ENCODE measurements around the gene TARDBP. TPM values are rescaled to one million over a fixed set of nuclear protein-coding genes. Genes with fewer than 3 reads are reported as not detected.
"Not testable (repeated sequence)": the region's sequence is repeated elsewhere in the genome, so short reads cannot be mapped to it uniquely, and the experiment has no call there.

The TARDBP gene
- total RNA-seq, 1 experiment from 2014 or later = 283 TPM

GRCh38 chr1:11000526-11000925, 11.9 kb upstream of the TARDBP start:
- no TSS peak for BruUV-seq (replicated peaks)
- H3K9me3 ChIP-seq (ENCODE audit: low read depth, low read length, poor library complexity, severe bottlenecking) = no peaks in the 10 kb centered on the region
- no peak overlapping the region for H3K4me3 ChIP-seq (ENCODE audit: low read depth, low read length, poor library complexity, severe bottlenecking)
- no peak for DNase-seq (ENCODE audit: low spot score)
- no peak overlapping the region for H3K27ac ChIP-seq (ENCODE audit: low read depth, low read length, poor library complexity, severe bottlenecking)
- no peaks in the 10 kb centered on the region for H3K27me3 ChIP-seq (replicated peaks; ENCODE audit: insufficient read depth, low read depth, low read length, poor library complexity)
- TF ChIP-seq EZH2 (IDR thresholded peaks at IDR 0.05; ENCODE audit: borderline replicate concordance, low read depth, low read length, poor library complexity, severe bottlenecking) (no peak), CTCF (conservative IDR thresholded peaks at IDR 0.05; ENCODE audit: low read depth, low read length) (no peak)
- no peaks in the 10 kb centered on the region for H3K36me3 ChIP-seq (ENCODE audit: insufficient read depth, low read length, poor library complexity, severe bottlenecking)
- intact Hi-C loops (cut with micrococcal nuclease; ENCODE audit: unreplicated experiment) = no loop called here
- CTCF ChIA-PET = no interaction called here
- POLR2A ChIA-PET (ENCODE audit: low non-redundant PET) = no interaction called here
- H3K4me1 ChIP-seq (ENCODE audit: insufficient read depth, low read length, poor library complexity, severe bottlenecking) = no peaks in the 10 kb centered on the region

DNA sequence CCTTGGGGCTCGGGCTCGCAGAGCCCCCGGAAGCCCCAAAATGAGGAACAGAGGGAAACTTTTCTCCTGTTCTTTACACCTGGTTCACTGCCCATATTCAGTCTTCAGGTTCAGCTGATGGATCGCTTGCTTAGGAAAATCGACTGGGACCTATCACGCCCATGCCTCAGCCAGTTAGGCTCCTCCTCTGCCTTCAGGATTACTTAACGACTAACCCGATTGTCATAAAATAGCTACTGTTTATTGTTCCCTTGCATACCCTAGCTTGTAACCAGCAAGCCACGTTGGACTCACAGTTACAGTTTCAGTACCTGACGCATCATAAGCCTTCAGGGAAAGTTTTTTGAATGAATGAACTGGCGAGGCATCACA, 692 bp downstream of the TARDBP start:
- Histone ChIP-seq H3K9me3 (ENCODE audit: low read depth, low read length, poor library complexity, severe bottlenecking) (no peaks in the 10 kb centered on the region), H3K4me1 (ENCODE audit: insufficient read depth, low read length, poor library complexity, severe bottlenecking) (peaks cover 15% of the 10 kb centered on the region), H3K4me3 (ENCODE audit: low read depth, low read length, poor library complexity, severe bottlenecking) (peak overlapping the region; percentile 94), H3K27ac (ENCODE audit: low read depth, low read length, poor library complexity, severe bottlenecking) (peak overlapping the region; percentile 100), H3K36me3 (ENCODE audit: insufficient read depth, low read length, poor library complexity, severe bottlenecking) (peaks cover 44% of the 10 kb centered on the region), H3K27me3 (replicated peaks; ENCODE audit: insufficient read depth, low read depth, low read length, poor library complexity) (no peaks in the 10 kb centered on the region)
- POLR2A ChIA-PET (ENCODE audit: low non-redundant PET) = no interaction called here
- no peak for DNase-seq (ENCODE audit: low spot score)
- no TSS peak for BruUV-seq (replicated peaks)
- TF ChIP-seq EZH2 (IDR thresholded peaks at IDR 0.05; ENCODE audit: borderline replicate concordance, low read depth, low read length, poor library complexity, severe bottlenecking) (no peak), CTCF (conservative IDR thresholded peaks at IDR 0.05; ENCODE audit: low read depth, low read length) (no peak)
- intact Hi-C loops (cut with micrococcal nuclease; ENCODE audit: unreplicated experiment) = no loop called here
- CTCF ChIA-PET = no interaction called here

DNA sequence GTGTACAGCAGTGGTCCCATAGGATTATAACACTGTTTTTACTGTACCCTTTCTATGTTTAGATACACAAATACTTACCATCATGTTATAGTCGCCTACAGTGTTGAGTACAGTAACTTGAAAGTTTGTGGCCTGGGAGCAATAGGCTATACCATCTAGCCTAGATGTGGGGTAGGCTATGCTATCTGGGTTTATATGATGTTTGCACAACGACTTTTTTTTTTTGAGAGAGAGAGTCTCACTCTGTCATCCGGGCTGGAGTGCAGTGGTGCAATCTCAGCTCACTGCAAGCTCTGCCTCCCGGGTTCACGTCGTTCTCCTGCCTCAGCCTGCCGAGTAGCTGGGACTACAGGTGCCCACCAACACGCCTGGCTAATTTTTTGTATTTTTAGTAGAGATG, 6.9 kb downstream of the TARDBP start:
- H3K27me3 ChIP-seq (replicated peaks; ENCODE audit: insufficient read depth, low read depth, low read length, poor library complexity); intact Hi-C loops (cut with micrococcal nuclease; ENCODE audit: unreplicated experiment); H3K9me3 ChIP-seq (ENCODE audit: low read depth, low read length, poor library complexity, severe bottlenecking); H3K27ac ChIP-seq (ENCODE audit: low read depth, low read length, poor library complexity, severe bottlenecking); CTCF ChIA-PET; POLR2A ChIA-PET (ENCODE audit: low non-redundant PET); BruUV-seq (replicated peaks); DNase-seq (ENCODE audit: low spot score); H3K4me3 ChIP-seq (ENCODE audit: low read depth, low read length, poor library complexity, severe bottlenecking): not testable (repeated sequence)
- peaks cover 91% of the 10 kb centered on the region for H3K36me3 ChIP-seq (ENCODE audit: insufficient read depth, low read length, poor library complexity, severe bottlenecking)
- H3K4me1 ChIP-seq (ENCODE audit: insufficient read depth, low read length, poor library complexity, severe bottlenecking) = peaks cover 11% of the 10 kb centered on the region

DNA sequence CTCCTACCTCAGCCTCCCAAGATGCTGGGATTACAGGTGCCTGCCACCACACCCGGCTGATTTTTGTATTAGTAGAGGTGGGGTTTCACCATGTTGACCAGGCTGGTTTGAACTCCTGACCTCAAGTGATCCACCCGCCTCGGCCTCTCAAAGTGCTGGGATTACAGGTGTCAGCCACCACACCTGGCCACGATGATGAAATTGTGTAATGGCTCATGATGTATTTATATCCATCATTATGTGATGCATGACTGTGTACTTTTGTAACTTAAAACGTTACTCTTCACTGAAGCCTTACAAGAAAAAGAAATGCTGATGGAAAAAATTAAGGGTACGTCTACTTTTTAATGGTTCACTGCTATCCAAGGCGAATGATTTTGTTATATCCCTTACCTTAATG, 7.5 kb downstream of the TARDBP start:
- TF ChIP-seq CTCF (conservative IDR thresholded peaks at IDR 0.05; ENCODE audit: low read depth, low read length) (no peak), EZH2 (IDR thresholded peaks at IDR 0.05; ENCODE audit: borderline replicate concordance, low read depth, low read length, poor library complexity, severe bottlenecking) (no peak)
- POLR2A ChIA-PET (ENCODE audit: low non-redundant PET) = no interaction called here
- no TSS peak for BruUV-seq (replicated peaks)
- H3K9me3 ChIP-seq (ENCODE audit: low read depth, low read length, poor library complexity, severe bottlenecking) = no peaks in the 10 kb centered on the region
- no peaks in the 10 kb centered on the region for H3K27me3 ChIP-seq (replicated peaks; ENCODE audit: insufficient read depth, low read depth, low read length, poor library complexity)
- no peak overlapping the region for H3K4me3 ChIP-seq (ENCODE audit: low read depth, low read length, poor library complexity, severe bottlenecking)
- H3K27ac ChIP-seq (ENCODE audit: low read depth, low read length, poor library complexity, severe bottlenecking) = no peak overlapping the region
- intact Hi-C loops (cut with micrococcal nuclease; ENCODE audit: unreplicated experiment) = no loop called here
- CTCF ChIA-PET = no interaction called here
- DNase-seq (ENCODE audit: low spot score) = no peak
- H3K36me3 ChIP-seq (ENCODE audit: insufficient read depth, low read length, poor library complexity, severe bottlenecking) = peaks cover 91% of the 10 kb centered on the region
- H3K4me1 ChIP-seq (ENCODE audit: insufficient read depth, low read length, poor library complexity, severe bottlenecking) = peaks cover 8% of the 10 kb centered on the region
